ENCODE data around the gene PLPPR1. TPM values are rescaled to one million over a fixed set of nuclear protein-coding genes. Genes with fewer than 3 reads are reported as not detected.

PLPPR1 gene
- total and polyA plus RNA-seq, 8 donors, result 0.30 to 3.1 (median 0.55) TPM; not detected in 1

- intact Hi-C loops (cut with DNase I), result no loop called here
- Histone ChIP-seq H3K36me3 (no peaks in the 10 kb centered on the region), H3K27me3 (no peaks in the 10 kb centered on the region), H3K4me3 (no peak overlapping the region), H3K4me1 (no peaks in the 10 kb centered on the region), H3K27ac (no peak overlapping the region), H3K9me3 (no peaks in the 10 kb centered on the region)
- FAIRE-seq, result no peak
- no peak for TF ChIP-seq CTCF (IDR thresholded peaks at IDR 0.05)
- 84 to 94% methylated on average over 1 of the region's 1 CpG for WGBS, 2 donors
- DNase-seq, result no peak
- no peak for ATAC-seq
These were observed 214.1 kb downstream of the PLPPR1 start for GRCh38 chr9:101242651-101243050.

GRCh38 chr9:101246691-101247090, 218.2 kb downstream of the PLPPR1 start:
- H3K36me3 ChIP-seq, result no peaks in the 10 kb centered on the region
- WGBS, 2 donors, result 23 to 36% methylated on average over 1 of the region's 1 CpG
- no peak for FAIRE-seq

GRCh38 chr9:101247297-101247696, 218.8 kb downstream of the PLPPR1 start:
- no peak for FAIRE-seq
- WGBS, 2 donors, result 58 to 87% methylated on average over 2 of the region's 2 CpGs
- no peak for ATAC-seq
- no peaks in the 10 kb centered on the region for H3K4me1 ChIP-seq
- H3K9me3 ChIP-seq, result no peaks in the 10 kb centered on the region
- no peaks in the 10 kb centered on the region for H3K27me3 ChIP-seq
- intact Hi-C loops (cut with DNase I), result no loop called here
- no peaks in the 10 kb centered on the region for H3K36me3 ChIP-seq
- no peak overlapping the region for H3K4me3 ChIP-seq
- TF ChIP-seq CTCF (IDR thresholded peaks at IDR 0.05), result no peak
- H3K27ac ChIP-seq, result no peak overlapping the region
- DNase-seq, result no peak

More at GRCh38 chr9:101246691-101247090, 218.2 kb downstream of the PLPPR1 start:
- Histone ChIP-seq H3K27ac (no peak overlapping the region), H3K4me1 (no peaks in the 10 kb centered on the region), H3K9me3 (no peaks in the 10 kb centered on the region), H3K27me3 (no peaks in the 10 kb centered on the region), H3K4me3 (no peak overlapping the region)
- intact Hi-C loops (cut with DNase I), result no loop called here
- ATAC-seq (no peak), DNase-seq (no peak)
- TF ChIP-seq CTCF (IDR thresholded peaks at IDR 0.05), result no peak

GRCh38 chr9:101254733-101255433, 226.4 kb downstream of the PLPPR1 start:
- DNase-seq, result no peak
- FAIRE-seq, result no peak
- no peak for TF ChIP-seq CTCF (IDR thresholded peaks at IDR 0.05)
- no peaks in the 10 kb centered on the region for H3K27me3 ChIP-seq
- no peaks in the 10 kb centered on the region for H3K9me3 ChIP-seq
- no peaks in the 10 kb centered on the region for H3K36me3 ChIP-seq
- ATAC-seq, result no peak
- intact Hi-C loops (cut with DNase I), result no loop called here
- no peaks in the 10 kb centered on the region for H3K4me1 ChIP-seq
- no peak overlapping the region for H3K4me3 ChIP-seq
- no peak overlapping the region for H3K27ac ChIP-seq
- 47% methylated on average over 1 of the region's 1 CpG for WGBS, 2 donors

GRCh38 chr9:101264727-101265126, 236.2 kb downstream of the PLPPR1 start:
- no peak for ATAC-seq
- no peak for DNase-seq
- H3K4me3 ChIP-seq, result no peak overlapping the region
- no peaks in the 10 kb centered on the region for H3K27me3 ChIP-seq
- no peaks in the 10 kb centered on the region for H3K4me1 ChIP-seq
- no peak for FAIRE-seq
- intact Hi-C loops (cut with DNase I), result no loop called here
- no peaks in the 10 kb centered on the region for H3K9me3 ChIP-seq
- no peak for TF ChIP-seq CTCF (IDR thresholded peaks at IDR 0.05)
- no peaks in the 10 kb centered on the region for H3K36me3 ChIP-seq
- no peak overlapping the region for H3K27ac ChIP-seq

Measured in pancreas (tissue), 10 donors.